DMS79 treated with DMSO at 0.1 percent for 48 hours (cell line): ENCODE measurements around the gene FRMD3.
A peak's percentile ranks its signal among the peaks of the same experiment; 100 is the strongest.

ENCODE experiments used
- DNase-seq: peaks from one replicate; lab custom pipeline; 2025; lab: John Stamatoyannopoulos, UW

FRMD3 gene

GRCh38 chr9:83432877-83433550 lies 105.2 kb downstream of the FRMD3 start:
- no peak for DNase-seq

DNA sequence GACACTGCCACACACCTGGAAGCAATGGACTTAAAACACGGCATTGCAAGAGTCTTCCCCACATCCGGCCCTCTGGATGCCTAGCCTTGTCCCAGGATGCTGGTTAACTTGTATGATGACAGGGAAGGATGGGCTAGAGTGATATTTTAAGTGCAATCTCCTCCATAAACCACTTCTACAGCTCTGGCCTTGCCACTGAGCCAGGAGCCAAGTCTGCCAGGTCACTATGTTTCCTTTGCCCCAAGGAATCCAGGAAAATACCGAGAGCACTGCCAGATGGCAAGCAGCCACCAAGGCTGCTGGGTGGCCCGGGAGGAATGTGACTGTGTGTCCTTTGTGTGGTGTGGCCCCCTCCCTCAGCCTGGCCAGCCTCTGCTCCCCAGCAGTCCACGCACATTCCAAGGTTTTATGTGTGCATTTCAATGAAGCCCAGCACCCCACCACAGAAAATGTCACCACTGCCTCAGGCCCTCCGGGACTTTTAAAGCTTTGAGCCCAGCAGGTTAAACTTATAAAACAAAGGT lies 106.0 kb downstream of the FRMD3 start:
- DNase-seq = peak; percentile 11

DNA sequence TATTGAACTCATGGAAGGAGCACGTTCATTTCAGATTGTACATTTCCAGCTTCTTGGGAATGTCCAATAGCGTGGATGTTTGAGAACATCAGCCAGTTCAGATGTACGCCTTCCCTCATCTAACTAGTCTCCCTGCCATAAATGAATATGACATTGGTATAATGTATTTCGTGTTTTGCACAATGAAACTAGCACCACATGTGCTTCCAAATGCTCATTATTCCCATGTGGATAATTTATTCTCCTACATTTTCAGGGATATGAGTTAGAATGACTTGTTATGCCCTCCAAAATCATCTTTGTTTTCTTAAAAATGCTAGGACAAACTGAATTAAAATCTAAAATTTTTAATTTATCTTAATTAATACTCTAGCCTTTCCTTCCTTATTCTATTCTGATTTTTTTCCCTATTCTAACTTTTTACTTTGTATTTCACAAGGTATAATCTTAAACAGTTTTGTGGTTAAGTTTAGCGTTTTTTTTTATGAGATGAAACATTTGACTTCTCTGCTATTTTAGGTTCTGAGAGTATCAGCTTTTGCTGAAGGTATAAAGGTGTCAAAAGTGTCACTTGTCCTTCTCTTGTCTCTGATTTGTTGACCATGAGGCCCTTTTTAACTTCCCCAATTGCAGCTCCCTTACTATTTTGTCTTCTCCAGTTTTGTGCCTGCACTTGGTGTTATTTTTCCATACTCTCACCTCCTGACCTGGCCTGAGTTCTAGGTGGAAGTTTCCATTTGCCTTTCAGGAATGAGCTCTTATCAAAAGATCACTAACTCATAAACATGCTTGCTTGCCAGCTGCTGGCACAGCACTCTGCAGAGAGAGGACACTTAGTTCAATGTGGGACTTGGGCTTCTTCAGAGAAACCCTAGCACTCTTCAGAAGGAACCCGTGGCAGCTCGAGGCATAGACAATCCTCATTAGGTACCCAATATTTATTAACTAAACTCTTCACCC lies 106.8 kb downstream of the FRMD3 start:
- no peak for DNase-seq

- DNase-seq = no peak
These were observed 107.5 kb downstream of the FRMD3 start for GRCh38 chr9:83430681-83431080.

- no peak for DNase-seq
These were observed 109.0 kb downstream of the FRMD3 start for GRCh38 chr9:83429229-83429628.

- DNase-seq = no peak
These were observed 113.0 kb downstream of the FRMD3 start for GRCh38 chr9:83425240-83425639.

DNA sequence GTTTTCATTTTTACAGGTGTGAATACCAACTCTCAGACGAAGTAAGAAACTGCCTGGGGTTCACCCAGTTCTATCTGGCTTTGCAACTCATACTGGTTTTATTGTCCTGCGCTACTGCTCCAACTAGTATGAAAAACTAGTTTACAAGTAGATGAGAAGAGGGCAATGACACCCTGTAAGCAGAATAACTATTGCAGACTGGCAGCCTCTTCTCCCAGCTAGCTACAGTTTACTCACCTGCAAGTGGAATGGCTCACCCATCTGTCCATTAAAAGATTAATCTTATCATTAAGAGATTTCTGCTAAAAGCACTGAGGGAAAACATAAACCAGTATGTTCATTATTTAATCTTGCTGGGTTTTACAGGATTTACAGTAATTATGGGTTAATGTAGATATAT lies 113.4 kb downstream of the FRMD3 start:
- no peak for DNase-seq

DNA sequence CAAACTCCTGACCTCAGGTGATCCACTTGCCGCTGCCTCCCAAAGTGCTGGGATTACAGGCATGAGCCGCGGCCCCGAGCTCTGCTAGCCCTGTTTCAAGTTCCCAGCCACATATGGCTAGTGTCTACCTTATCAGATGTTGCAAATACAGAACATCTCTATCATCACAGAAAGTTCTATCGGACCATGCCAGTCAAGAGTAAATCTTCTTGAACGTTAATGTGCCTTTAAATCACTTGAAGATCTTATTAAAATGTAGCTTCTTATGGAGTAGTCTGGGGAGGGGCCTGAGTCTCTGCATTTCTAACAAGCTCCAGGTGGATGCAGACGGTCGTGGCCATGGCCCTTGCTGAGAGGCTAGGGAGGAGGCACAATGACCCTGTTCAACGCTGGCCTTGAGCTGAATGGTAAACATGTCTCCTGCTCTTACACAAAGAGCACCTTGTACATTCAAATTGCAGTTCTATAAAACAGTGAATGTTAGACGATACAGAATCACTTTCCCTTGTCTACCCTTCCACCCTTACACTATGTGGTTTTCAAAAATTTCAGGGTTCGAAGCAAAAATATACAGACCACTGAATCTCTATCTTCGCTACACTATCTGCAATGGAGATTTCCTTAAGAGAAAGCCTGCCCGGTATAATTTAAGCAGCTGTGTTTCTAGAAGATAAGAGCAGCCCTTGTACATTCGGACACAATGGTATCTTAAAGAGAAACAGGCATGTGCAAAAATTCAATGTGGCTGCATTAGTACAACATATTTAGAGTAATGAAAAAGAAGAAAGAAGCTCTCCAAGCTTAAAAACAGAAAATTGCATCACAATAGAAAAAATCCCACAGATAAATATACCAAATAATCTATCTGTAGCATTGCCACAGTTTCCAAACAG lies 114.1 kb downstream of the FRMD3 start:
- no peak for DNase-seq

GRCh38 chr9:83422527-83422926 lies 115.7 kb downstream of the FRMD3 start:
- DNase-seq = no peak

DNA sequence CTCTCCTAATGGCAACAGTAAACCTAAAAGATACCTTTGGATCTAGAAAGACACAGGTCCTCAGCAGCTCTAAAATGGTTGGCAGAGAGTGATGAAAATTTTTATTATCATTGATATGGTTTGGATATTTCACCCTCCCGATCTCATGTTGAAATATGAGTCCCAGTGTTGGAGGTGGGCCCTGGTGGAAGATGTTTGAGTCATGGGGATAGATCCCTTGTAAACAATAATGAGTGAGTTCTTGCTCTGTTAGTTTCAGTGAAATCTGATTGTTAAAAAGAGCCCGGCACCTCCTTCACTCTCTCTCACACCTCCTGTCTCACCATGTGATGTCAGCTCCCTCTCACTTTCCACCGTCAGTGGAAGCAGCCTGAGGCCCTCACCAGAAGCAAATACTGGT lies 117.7 kb downstream of the FRMD3 start:
- DNase-seq = no peak

- no peak for DNase-seq
These were observed 118.2 kb downstream of the FRMD3 start for GRCh38 chr9:83419961-83420360.

DNA sequence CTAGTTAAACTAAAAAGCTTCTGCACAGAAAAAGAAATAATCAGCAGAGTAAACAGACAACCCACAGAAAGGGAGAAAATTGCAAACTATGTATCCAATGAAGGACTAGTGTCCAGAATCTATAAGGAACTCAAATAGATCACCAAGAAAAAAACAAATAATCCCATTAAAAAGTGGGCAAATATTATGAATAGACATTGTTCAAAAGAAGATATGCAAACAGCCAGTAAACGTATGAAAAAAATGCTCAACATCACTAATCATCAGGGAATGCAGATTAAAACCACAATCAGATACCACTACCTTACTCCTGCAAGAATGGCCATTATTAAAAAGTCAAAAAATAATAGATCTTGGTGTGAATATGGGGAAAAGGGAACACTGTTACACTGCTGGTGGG lies 119.9 kb downstream of the FRMD3 start:
- DNase-seq = no peak

DNA sequence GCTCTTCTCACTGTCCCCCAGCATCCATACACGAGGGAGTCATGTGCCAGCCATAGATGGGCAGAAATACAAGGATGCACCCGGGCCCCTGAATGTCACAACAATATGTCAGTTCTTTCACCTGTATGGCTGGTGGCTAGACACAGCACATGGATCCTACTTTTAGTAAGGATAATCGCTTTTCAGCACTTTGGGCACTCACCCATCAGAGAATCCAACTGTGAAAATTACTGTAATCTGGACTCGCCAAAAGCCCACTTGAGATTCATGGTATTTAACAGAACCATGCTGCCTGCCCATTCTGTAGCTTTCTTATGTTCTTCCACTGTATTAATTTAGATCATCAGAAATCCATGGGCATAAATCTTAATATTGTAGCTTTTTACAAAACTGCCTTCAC lies 124.8 kb downstream of the FRMD3 start:
- no peak for DNase-seq

DNA sequence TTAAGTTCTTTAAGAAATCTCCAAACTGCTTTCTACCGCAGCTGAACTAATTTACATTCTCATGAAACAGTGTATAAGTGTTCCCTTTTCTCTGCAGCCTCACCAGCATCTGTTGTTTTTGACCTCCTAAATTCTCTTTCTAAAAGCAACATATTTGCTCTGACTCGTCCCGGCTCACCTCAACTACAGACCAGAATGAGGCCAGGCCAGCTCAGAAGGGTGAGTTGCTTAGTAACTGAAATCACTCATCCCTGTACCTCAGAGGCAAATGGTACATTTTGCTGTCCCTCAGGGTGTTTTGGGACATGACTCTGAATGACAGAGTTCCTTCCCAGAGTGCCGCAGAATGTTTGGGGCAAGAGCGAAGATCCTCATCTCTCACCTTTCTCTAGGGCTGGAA lies 127.5 kb downstream of the FRMD3 start:
- DNase-seq = no peak

GRCh38 chr9:83406921-83407320 lies 131.3 kb downstream of the FRMD3 start:
- DNase-seq = no peak

- DNase-seq = no peak
These were observed 132.4 kb downstream of the FRMD3 start for GRCh38 chr9:83405759-83406158.

- DNase-seq = no peak
These were observed 134.5 kb downstream of the FRMD3 start for GRCh38 chr9:83403527-83404238.

DNA sequence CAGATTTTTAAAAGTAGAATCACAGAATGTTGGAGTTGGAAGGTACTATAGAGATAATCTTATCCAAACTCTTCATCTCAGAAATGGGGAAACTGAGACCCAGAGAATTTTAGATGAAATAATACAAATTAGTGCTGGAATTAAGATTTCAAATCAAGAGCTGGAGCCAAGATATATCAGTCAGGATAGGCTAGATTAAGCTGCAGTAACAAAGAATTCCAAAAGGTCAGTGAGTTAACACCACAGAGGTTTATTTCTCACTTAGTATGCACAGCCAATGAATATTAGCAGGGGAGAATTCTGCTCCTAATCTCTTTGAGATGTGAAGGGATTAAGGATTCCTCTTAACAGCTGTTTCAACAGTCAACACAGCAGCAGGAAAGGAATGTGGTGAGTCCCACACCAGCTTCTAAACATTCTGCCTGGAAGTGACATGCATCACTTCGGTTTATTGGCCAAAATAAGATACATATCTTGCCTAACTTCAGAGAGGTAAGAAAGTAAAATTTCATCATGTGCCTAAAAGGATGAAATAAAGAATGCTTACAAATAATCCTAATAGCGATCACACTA lies 136.8 kb downstream of the FRMD3 start:
- no peak for DNase-seq

GRCh38 chr9:83396813-83397212 lies 141.4 kb downstream of the FRMD3 start:
- no peak for DNase-seq

DNA sequence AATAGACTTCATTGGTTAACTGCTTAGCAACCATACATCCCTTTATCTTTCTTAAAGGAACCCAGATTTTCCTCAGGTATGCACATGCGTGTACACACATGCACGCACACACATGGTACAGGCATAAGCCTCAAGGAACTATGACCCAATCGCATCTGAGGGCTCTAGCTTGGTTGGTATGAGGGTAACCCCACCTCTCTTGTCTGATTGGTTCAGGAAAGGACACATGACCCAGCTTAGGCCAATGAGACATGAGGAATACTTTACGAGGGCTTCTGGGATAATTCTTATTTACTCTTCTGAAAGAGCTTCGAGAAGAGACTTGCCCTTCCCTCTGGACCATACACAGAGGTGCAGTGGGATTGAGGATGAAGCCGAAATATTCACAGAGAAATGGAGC lies 141.9 kb downstream of the FRMD3 start:
- no peak for DNase-seq

DNA sequence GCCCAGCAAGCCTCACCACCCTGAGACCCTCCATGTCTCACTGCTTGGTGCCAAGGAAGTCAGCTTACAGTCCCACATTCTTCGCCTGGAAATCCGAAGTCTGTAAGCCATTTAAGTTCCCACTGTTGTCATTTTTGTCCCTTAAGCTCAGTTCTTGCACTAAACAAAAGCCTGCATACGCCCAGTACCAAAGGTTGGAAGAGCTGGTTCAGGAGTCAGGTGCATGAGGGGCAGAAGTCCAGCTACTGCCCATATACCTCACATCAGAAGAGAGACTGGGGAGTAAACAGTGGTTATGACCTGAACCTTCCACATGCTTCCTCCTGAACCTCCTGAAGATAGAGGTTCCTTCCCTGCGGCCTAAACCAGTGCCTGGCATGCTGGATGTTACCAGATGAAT lies 146.0 kb downstream of the FRMD3 start:
- no peak for DNase-seq
